NB4 (cell line): ENCODE results near the gene LRP1B.

Source experiments
- DNase-seq: peaks from one replicate; pipeline ENCODE4 v3.0.0; 2010; ENCODE audit warnings: low read depth
- H3K4me3 ChIP-seq: one replicate; pipeline ENCODE4 v1.5.1; 2011; ENCODE audit warnings: mild to moderate bottlenecking, low read depth, low read length, moderate library complexity
- CTCF ChIP-seq: IDR thresholded peaks from one replicate; pipeline ENCODE4 v1.5.1; 2012; ENCODE audit warnings: low read depth, low read length
- MAX ChIP-seq: IDR thresholded peaks from 2 replicates; pipeline ENCODE4 v1.6.1; 2011; ENCODE audit warnings: low read depth, low read length
- MYC ChIP-seq: IDR thresholded peaks from 2 replicates; pipeline ENCODE4 v1.6.1; 2011; ENCODE audit warnings: low read depth, low read length
- POLR2A ChIP-seq: IDR thresholded peaks from 2 replicates; pipeline ENCODE4 v1.6.1; 2011; ENCODE audit warnings: mild to moderate bottlenecking; ENCODE audit not compliant: insufficient read length; ENCODE audit errors: extremely low read depth

Gene LRP1B

GRCh38 chr2:141676139-141676538, 454.7 kb downstream of the LRP1B start:
- H3K4me3 ChIP-seq, result no peak overlapping the region
- DNase-seq, result no peak
- TF ChIP-seq CTCF (no peak), MYC (no peak), MAX (no peak), POLR2A (no peak)

GRCh38 chr2:141666191-141666590, 464.6 kb downstream of the LRP1B start:
- no peak for TF ChIP-seq CTCF
- TF ChIP-seq MYC, result no peak
- TF ChIP-seq POLR2A, result no peak
- no peak for TF ChIP-seq MAX
- H3K4me3 ChIP-seq, result no peak overlapping the region
- DNase-seq, result no peak

DNA sequence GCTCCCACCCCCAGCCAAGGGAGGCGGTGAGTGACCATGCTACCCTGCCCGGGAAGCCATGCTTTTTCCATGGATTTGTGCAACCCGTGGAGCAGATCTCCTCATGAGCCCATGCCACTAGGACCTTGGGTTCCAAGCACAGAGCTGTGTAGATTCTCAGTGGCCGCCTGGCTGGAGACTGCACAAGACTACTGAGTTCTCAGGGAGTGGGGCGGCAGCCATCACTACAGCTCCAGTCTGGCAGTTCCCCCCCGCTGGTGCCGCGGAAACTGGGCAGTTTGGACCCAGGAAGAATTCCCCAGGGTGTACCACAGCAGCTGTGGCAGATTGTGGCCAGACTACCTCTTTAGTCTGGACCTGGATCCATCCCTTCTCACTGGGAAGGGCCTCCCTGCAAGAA, 470.6 kb downstream of the LRP1B start:
- DNase-seq, result no peak
- no peak for TF ChIP-seq POLR2A
- no peak for TF ChIP-seq CTCF
- no peak for TF ChIP-seq MAX
- no peak for TF ChIP-seq MYC
- no peak overlapping the region for H3K4me3 ChIP-seq

DNA sequence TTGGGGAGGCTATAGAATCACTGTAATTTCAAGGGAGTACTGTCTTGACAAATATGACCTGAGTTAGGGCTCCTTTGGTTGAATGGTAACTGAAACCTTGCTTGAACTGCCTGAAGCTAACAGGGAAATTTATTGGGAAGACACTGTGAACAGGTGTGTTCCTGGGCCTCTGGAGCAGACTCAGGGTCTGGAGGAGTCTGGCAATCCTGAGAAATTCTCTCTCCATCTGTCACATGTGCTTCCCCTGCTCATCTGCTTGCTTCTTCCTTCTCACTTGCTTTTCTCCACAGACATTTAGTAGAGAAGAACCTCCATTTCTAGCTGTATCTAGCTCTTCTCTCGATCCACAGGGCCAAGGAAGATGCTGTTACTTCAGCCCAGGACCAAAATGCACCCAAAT, 476.5 kb downstream of the LRP1B start:
- no peak for DNase-seq
- H3K4me3 ChIP-seq, result no peak overlapping the region
- no peak for TF ChIP-seq MAX
- no peak for TF ChIP-seq CTCF
- TF ChIP-seq POLR2A, result no peak
- TF ChIP-seq MYC, result no peak

GRCh38 chr2:141653184-141653583, 477.6 kb downstream of the LRP1B start:
- TF ChIP-seq POLR2A (no peak), MAX (no peak)
- H3K4me3 ChIP-seq, result no peak overlapping the region
- DNase-seq, result no peak

GRCh38 chr2:141652308-141652707, 478.5 kb downstream of the LRP1B start:
- TF ChIP-seq MYC, result no peak
- no peak for TF ChIP-seq CTCF
- no peak for TF ChIP-seq MAX
- TF ChIP-seq POLR2A, result no peak
- H3K4me3 ChIP-seq, result no peak overlapping the region
- no peak for DNase-seq
